Measurements from ENCODE around the gene CLPTM1.
"Not testable (repeated sequence)": the region's sequence is repeated elsewhere in the genome, so short reads cannot be mapped to it uniquely, and the experiment has no call there.

CLPTM1 gene

DNA sequence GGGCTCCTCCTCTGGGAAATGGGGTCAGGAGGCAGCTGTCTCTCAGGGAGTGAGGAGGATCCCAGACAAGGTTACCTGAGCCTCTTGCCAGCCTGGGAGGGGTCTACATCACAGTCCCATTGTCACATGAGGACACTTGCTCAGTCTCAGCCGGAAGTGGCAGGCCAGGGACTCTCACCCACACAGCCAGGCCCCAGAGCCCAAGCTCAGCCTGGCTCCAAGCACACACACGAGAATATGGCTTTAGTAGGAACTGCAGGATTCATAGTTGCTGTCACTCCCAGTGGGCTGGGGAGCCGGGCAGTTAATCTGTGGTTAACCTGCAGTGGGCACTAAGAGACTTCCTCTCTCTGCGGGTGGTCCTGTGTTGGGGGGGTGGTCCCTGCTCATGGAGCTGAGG, 30.3 kb downstream of the CLPTM1 start:
- DNase-seq: no peak

DNA sequence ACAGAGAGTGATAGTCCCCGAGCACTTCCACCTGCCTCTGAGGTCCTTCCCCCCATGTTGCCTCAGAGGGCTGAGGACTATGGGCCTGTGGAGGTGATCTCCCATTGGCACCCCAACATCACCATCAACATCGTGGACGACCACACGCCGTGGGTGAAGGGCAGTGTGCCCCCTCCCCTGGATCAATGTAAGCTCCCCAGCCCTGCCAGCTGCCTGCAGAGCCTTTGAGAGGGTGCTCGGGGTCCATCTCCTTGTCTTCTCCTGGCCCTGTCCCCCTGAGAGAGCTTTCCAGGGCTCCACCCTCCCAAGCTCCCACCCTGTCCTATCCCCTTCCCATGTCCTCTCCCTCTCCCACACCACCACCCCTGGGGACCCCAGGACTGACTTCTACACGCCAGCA, 31.2 kb downstream of the CLPTM1 start:
- DNase-seq: no peak

DNA sequence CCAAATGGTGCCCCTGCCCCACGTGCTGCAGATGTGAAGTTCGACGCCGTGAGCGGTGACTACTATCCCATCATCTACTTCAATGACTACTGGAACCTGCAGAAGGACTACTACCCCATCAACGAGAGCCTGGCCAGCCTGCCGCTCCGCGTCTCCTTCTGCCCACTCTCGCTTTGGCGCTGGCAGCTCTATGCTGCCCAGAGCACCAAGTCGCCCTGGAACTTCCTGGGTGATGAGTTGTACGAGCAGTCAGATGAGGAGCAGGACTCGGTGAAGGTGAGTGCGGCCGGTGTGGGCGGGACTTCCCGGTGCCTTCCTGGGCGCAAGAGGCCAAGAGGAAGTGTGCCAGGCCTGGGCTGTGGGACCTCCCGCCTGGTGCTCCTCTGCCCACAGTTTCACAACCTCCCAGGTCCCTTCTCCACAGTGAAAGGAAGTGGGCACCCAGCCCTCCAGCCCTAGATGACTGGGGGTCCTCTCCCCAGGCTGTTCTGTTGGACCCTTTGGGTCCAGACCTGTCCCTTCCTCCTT, 32.0 kb downstream of the CLPTM1 start:
- DNase-seq: no peak

DNA sequence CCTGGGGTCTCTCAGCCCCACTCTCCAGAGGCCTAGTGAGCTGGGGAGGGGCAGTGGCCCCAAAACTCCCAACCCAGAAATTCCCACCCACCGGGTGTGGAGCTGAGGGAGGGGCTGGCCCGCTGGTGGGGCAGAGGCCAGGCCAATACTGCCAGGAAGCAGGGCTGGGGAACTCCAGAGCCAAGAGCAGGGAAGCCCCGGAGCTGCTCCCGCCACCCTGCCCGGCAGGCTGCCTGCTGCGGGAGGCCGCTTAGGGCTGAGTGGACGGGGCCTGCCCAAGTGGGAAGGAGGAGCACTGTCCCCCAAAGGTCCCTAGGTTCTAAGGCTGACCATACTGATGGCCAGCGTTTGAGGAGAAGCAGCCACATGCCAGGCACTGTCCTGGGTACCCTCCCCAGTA, 33.1 kb downstream of the CLPTM1 start:
- no peak for DNase-seq

DNA sequence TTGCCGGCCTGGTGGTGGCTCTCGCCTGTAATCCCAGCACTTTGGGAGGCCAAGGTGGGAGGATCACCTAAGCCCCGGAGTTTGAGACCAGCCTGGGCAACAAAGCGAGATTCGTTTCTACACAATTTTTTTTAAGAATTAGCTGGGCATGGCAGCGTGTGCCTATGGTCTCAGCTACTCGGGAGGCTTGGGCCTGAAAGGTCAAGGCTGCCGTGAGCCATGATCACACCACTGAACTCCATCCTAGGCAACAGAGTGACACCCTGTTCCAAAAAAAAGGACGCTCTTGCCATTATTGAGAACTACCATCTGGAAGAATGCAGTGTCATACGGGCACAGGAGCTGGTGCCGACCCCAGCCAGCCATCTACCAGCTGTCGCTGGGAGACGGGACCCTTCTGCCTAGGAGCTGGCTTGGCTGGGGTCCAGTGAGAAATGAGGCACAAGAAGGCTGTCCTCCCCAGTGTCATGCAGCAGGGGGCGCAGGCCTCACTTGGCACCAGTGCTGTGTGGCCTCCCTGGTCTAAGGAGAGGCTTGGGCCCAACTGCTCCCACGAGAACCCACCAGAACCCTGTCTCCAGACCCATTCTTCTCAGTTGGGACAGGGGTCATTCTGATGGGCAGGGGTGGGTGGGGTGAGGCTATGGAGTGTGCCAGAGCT, 33.8 kb downstream of the CLPTM1 start:
- peak; percentile 69 for DNase-seq

DNA sequence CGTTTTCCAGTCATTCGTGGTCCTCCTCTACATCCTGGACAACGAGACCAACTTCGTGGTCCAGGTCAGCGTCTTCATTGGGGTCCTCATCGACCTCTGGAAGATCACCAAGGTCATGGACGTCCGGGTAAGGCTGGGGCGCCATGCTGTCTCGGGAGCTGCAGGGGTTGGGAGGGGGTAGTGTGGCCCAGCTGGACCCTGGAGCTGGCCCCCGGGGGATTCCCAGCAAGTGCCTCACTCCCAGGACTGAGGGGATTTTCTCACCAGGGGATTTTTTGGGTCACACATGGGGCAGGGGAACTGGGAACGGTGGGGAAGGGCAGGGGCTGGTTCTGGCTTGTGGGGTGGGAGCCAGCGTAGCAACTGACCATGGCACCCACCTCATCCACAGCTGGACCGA, 35.3 kb downstream of the CLPTM1 start:
- no peak for DNase-seq

DNA sequence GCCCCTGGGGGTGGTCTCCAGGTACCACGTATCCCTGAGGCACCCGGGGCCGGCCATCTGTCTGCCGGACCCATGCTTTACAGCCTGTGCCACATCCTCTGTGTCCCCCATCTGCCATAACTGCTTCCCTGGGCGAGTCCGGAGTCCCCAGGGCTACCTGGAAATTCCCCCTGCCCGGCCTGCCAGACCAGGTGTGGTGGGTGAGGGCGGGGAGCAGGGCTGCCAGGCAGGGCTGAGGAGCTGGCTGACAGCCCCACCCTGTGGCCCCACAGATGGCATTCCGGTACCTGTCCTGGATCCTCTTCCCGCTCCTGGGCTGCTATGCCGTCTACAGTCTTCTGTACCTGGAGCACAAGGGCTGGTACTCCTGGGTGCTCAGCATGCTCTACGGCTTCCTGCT, 35.8 kb downstream of the CLPTM1 start:
- no peak for DNase-seq

DNA sequence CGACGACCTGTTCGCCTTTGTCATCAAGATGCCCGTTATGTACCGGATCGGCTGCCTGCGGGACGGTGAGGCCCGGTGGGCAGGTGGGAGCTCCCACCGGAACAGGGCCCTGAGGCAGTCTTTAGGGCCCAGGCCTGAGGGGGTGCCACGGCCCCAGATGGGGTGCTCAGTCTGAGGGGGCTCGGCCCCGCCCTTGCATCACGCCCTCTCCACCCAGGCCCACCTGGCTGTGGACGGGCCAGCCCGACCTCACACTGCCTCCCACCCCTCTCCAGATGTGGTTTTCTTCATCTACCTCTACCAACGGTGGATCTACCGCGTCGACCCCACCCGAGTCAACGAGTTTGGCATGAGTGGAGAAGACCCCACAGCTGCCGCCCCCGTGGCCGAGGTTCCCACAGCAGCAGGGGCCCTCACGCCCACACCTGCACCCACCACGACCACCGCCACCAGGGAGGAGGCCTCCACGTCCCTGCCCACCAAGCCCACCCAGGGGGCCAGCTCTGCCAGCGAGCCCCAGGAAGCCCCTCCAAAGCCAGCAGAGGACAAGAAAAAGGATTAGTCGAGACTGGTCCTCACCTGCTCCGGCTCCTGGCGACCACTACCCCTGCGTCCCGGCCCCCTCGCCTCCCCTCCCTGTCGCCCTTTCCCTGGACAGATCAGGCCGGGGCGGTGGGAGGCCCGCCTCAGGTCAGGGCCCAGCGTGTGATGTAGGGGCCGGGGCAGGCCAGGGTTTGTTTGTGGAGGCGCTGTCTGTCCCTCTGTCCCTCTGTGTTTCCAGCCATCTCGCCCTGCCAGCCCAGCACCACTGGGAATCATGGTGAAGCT, 37.4 kb downstream of the CLPTM1 start:
- DNase-seq: no peak

DNA sequence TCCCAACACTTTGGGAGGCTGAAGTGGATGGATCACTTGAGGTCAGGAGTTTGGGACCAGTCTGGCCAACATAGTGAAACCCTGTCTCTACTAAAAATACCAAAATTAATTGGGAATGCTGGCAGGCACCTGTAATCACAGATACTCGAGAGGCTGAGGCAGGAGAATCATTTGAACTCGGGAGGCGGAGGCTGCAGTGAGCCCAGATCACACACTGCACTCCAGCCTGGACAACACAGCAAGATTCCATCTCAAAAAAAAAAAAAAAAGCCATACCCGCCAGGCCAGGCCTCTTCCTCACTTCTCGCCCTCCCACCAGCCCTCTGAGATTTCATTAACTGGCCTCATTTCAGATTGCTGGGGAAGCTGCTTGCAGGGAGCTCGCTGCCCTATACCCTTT, 38.3 kb downstream of the CLPTM1 start:
- no peak for DNase-seq

DNA sequence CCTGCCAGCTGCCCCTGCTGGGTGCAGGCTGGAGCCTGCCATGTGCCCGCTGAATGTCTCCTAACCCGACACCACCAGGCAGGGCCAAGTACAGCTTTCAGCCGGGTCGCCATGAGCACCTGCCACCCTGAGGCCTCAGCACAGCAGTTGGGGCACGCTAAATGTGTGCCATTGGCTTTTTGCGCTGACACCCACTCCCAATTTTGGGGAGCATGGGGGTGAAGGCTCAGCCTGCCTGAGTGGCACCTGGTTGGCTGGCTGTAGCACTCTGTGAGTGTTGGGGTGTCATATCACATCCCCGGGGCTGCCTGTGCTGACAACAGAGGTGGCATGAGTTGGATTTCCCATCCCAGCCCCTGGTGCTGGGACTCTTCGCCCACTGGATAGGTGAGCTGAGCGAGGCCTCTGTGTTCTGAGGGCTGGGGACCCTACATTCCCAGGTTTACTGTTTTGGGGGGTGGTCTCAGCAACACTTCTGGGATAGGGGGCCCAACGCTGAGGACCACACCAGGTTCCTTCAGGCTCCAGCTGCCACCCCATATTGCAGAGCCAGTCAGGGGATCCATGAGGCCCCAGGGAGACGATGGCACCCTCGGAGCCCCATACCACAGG, 38.9 kb downstream of the CLPTM1 start:
- no peak for DNase-seq

DNA sequence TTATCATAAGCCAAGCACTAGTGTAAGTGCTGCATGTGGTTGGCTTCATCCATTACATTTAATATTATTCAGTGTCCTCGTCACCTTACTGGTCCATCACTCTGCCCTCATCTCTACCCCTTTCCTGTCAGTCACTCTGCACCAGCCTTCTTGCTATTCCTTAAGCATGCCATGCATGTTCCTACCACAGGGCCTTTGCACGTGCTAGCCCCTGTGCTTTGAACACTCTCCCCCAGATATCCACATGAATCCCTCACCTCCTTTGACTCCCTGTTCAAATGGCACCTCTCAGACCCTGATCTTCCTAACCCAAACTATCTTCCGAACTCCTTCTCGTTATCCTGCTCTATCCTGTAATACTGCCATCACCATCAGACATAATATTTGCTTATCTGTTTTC, 42.8 kb downstream of the CLPTM1 start:
- DNase-seq: no peak

DNA sequence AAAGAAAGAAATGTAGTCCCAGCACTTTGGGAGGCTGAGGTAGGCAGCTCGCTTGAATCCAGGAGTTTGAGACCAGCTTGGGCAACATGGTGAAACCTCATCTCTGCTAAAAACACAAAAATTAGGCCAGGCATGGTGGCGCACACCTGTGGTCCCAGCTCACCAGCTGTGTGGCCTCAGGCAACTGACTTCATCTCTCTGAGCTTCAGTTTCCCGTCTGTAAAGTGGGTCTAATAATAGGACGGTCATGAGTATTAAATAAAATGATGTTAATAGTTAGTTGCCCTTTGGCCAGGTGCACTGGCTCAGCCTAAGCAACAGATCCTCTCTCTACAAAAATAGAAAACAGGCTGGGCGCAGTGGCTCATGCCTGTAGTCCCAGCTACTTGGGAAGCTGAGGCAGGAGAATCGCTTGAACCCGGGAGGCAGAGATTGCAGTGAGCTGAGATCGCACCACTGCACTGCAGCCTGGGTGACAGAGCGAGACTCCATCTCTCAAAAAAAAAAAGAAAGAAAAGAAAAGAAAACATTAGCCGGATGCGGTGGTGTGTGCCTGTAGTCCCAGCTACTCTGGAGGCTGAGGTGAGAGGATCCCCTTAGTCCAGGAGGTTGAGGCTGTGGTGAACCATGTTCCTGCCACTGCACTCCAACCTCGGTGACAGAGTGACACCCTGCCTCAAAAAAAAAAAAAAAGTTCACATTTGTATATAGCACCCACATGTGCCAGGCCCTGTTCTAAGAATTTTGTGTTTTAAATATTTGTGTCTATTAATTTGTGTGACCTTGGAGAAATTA, 44.1 kb downstream of the CLPTM1 start:
- DNase-seq: not testable (repeated sequence)

DNA sequence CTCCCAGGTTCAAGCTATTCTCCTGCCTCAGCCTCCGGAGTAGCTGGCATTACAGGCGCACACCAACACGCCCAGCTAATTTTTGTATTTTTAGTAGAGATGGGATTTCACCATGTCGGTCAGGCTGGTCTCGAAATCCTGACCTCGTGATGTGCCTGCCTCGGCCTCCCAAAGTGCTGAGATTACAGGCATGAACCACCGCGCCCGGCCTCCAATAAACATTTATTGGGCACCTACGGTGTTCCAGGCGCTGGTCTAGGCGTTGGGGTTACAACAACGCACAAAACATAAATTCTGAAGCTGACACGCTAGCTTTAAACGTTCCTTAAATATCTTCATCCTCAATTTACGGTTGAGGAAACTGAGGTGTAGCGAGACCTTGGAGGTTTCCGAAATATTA, 45.5 kb downstream of the CLPTM1 start:
- DNase-seq: not testable (repeated sequence)

DNA sequence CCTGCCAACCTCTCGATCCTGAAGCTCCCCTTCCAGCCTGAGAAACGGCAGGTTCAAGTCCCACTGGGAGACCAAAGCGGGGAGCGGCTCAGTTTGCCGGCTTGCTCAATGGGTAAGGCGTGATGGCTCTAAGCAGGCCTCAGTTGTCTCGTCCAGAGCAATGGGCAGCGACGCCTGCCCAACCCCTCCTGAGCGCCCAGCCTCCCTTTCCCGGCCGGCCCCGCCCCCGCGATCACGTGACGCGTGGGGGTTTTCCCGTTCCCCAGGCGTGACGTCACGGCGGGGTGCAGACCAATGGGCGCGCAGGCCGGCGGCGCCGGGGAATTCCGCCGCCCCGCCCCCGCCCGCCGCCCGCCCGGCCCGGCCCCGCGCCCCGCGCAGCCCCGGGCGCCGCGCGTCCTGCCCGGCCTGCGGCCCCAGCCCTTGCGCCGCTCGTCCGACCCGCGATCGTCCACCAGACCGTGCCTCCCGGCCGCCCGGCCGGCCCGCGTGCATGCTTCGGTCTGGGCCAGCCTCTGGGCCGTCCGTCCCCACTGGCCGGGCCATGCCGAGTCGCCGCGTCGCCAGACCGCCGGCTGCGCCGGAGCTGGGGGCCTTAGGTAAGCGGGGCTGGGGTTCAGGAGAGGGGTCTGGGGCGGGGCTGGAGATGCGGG, 46.0 kb downstream of the CLPTM1 start, which contains the start of gene RELB:
TSS of gene RELB (plus strand) at position 378 of the 653 bp plus-strand sequence. CDS start at position 494, 116 bp downstream.
- DNase-seq: peak; percentile 91

DNA sequence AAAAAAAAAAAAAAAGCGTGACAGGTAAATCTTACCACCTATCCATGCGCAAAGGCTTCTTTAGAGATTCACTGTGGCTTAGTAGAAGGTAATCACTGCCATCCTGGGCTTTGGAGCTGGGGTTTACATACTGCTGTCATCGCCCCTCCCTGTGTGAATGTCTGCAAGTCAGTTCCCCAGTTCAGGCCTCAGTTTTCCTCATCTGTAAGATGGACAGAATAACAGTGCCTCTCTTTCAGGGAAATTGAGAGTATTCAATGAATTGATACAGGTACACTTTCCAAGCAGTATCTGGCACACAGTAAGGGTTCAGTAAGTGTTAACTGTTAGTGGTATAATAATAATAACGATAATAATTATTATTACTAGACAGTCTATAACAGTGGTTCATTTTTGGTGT, 48.3 kb downstream of the CLPTM1 start:
- no peak for DNase-seq

DNA sequence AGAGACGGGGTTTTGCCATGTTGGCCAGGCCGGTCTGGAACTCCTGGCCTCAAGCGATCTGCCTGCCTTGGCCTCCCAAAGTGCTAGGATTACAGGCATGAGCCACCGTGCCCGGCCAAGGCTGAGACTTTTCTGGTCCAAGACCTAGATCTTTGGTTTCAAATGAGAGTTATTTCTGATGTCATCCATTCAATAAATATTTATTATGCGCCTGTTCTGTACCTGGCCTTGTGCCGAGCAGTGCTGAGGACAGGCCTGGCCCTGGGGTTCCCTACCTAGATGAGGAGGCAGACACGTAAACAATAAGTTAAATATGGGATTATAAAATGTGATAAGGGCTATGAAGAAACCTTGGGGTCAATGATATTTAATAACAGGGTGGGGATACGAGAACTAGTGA, 50.6 kb downstream of the CLPTM1 start:
- no peak for DNase-seq

DNA sequence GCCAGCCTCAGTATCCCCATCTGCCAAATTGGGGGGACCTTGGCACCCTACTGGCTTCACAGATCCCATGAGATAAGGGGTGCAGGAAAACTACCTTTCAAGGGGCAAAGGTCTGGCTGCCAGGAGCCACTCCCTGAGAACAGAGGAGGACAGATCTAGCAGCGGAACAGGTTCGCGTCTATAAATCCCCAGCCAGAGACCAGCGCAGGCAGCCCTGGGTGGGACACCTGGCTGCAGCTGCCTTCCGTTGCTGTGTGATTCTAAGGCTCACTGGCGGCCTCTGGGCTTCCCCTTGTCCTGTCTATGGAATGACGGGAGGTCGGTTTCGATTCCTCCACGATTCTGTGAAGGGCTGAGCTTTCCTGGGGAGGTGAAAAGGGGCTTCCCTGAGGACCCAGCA, 53.4 kb downstream of the CLPTM1 start:
- DNase-seq: no peak

DNA sequence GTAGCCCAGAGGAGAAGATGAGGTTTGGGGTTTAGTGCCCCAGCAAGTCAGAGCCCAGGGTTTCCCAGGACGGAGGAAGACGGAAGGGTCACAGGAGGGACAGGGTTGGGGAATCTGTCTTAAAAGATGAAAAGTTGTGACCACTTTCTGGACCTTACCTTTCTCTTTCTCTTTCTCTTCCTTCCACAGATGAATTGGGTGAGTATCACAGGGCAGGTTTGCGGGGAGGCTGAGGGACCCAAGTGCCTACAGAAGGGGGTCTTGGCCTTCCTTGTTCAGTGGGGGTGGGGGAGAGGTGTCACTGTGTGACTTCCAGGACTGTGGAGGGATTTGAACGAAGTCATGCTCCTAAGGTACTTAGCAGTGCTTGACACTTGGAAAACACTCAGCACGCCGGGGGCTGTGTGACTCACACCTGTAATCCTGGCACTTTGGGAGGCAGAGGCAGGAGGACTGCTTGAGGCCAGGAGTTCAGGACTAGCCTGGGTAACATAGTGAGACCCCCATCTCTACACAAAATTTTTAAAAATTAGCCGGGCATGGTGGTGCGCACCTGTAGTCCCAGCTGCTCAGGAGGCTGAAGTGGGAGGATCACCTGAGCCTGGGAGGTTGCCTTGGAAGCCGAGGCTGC, 54.6 kb downstream of the CLPTM1 start:
- no peak for DNase-seq

DNA sequence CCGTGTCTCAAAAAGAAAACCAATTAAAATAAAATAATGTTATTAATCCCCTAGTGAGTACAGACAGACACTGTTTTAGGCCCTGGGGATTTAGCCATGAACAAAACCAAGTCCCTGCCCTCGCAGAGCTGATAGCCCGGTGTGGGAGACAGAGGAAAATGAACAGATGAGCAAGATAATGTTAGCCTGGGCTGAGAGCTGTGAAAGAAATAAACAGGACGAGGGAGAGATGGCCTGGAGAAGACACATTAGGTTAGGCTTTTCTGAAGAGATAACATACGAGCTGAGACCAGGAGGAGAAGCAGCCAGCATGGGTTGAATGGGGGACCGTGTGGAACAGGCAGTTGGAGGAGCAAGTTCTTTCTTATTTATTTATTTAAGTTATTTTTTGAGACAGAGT, 55.1 kb downstream of the CLPTM1 start:
- DNase-seq: no peak

DNA sequence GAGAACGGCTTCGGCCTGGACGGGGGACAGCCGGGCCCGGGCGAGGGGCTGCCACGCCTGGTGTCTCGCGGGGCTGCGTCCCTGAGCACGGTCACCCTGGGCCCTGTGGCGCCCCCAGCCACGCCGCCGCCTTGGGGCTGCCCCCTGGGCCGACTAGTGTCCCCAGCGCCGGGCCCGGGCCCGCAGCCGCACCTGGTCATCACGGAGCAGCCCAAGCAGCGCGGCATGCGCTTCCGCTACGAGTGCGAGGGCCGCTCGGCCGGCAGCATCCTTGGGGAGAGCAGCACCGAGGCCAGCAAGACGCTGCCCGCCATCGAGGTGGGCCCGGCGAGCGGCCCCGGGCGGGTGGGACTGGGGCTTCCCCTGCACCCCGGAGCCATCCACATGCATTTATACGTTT, 56.8 kb downstream of the CLPTM1 start:
- no peak for DNase-seq

DNA sequence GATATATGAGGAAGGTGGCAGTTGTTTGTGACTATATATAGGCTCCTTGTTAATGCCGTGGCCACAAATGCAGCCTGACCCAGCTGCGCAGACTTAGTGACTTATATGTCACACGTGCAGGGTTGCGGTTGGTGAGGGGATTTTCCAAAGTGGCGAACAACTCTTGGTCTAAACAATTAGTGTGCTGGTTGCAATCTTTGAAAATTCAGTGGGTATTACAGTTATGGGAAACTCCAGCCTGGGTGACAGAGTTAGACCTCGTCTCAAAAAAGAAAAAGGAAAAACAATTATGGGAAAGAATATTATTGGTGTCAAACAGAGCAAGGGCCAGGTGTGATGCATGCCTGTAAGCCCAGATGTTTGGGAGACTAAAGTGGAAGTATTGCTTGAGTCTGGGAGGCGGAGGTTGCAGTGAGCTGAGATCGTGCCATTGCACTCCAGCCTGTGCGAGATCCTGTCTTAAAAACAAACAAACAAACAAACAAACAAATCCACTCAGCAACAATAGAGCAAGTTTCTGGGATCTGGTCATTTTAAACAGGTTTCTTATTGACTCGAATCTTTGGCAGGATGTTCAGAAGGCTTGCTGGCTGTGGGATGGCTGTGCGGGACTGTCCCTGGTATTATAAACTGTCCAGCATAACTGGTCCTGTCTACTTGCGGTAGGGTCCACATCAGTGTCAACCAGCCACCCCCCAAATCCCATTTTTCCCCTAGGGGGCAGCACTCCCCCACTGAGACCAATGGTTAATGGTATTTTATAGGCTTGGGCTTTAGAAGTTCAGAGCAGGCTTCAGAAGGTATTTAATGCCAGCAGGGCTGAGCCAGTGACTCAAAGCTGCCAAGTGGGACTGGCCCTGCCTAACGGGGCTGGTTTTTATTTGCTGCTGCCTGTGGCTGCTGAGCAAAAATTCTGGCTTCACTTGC, 61.5 kb downstream of the CLPTM1 start:
- DNase-seq: peak; percentile 91
